Cortex of kidney (tissue), 1 donor: ENCODE measurements around the gene PACSIN3.

Experiments used
- DNase-seq: peaks from one replicate; lab custom pipeline; 2025; lab: John Stamatoyannopoulos, UW

Gene PACSIN3

DNA sequence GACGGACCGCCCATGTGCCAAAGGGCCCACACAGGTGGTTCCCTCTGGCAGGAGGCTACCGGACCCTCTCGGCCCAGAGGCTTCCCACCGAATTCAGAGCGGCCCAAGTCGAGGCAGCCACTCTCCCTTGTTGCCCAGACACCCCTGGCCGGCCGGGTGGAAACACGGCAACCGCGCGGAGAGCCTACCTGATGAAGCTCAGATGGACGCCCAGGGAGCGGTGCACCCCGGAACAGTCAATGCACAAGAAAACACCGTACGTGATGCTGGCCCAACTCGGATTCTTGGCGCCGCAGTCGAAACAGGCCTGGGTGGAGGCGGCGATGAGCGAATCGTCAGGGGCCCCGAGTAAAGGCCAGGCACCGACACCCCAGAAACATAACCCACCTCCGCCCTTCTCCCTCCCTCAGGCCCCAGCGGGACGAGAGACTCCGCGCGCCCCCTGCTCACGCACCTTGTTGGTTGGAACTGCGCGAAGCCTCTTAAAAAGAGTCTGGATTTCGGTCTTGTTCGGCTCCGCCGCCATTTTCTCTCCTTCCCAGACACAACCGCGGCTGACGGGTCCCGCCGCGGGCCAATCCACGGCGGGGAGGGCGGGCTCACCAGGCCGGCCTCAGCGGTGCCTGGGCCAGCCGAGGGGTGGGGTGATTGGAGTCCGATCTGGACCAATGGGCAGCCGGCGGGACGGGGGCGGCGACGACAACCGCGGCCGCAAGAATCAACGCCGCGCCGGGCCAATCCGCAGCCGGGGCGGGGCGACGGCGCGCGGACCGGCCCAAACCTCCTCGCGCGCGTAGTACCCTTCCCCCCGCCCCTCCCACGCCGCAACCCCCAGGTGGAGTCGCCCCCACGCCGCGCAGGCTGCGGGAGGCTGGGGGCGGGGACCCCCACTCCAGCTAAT, 9.7 kb downstream of the PACSIN3 start, which contains the start of gene ARFGAP2:
ARFGAP2 (minus strand) TSS at position 552 of the 901 bp plus-strand sequence; CDS start at position 526, 26 bp downstream.
- peak; percentile 82 for DNase-seq

DNA sequence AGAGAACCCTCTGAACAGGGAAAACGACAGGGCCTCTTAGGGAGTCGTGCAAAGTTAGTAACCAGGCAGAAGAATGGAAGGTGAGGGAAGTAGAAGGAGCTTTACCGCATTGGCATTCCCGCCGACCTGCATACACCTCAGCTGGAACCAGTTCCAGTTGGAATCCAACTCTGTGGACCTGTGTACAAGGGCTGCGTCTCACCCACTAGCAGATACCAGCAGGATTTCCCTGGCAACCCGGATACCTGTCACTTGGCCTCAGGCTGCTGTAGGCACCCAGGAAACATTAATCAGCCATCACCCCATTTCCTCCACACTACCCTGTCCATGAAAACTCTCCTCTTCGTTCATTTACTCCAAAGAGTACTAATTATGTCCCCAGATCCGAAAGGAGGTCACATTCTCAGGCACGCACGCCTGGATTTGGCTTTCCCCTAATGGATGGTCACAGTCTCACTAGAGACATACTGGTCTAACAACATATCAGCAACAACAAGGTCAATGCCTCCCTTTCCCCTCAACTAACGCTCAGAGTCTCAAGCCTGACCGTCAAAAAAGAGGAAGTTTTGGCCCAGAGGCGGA, 10.4 kb downstream of the PACSIN3 start:
- DNase-seq = no peak

DNA sequence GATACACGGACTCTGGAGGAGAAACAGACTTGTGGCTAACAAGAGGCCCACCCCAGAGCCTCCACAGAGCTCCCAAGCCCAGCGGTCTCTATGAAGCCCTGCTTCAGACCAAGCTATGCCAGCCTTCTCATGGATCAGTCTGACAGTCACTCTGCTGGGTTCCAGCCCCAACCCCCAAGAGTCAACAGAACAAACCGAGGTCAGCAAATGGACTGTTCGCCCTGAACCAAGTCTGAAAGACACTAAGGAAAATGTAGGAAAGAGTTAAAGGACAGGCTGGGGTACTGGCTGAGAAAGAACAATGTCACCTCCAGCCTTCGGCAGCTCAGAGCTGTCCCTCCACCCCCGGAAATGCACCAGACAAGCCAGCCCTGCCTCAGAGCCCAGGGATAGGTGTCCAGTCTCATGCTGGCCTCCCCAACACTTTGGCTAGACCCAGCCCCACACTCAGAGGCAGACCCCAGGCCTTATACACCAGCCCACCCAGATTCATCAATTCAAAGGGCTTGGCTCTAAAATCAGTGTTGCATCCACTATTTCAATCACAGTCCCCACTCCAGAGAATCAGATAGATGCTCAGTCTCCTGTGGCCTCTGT, 13.4 kb downstream of the PACSIN3 start:
- no peak for DNase-seq

DNA sequence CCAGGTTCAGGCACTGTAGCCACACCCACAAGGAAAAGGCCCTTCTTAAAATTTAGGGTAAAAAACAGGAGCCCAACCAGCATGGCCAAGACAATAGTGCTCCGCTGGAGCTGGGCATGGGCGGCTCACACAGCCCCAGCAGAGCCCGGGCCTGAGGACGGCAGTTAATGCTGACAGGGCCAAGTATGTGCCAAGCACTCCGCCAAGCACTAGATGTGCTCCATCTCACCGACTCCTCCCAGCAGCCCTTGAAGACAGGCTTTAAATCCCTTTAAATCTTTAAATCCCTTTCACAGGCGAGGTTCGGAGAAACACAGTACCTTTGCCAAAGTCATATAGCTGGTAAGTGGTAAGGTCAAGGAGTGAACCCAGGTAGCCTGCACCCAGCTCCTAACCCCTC, 14.4 kb downstream of the PACSIN3 start:
- no peak for DNase-seq

DNA sequence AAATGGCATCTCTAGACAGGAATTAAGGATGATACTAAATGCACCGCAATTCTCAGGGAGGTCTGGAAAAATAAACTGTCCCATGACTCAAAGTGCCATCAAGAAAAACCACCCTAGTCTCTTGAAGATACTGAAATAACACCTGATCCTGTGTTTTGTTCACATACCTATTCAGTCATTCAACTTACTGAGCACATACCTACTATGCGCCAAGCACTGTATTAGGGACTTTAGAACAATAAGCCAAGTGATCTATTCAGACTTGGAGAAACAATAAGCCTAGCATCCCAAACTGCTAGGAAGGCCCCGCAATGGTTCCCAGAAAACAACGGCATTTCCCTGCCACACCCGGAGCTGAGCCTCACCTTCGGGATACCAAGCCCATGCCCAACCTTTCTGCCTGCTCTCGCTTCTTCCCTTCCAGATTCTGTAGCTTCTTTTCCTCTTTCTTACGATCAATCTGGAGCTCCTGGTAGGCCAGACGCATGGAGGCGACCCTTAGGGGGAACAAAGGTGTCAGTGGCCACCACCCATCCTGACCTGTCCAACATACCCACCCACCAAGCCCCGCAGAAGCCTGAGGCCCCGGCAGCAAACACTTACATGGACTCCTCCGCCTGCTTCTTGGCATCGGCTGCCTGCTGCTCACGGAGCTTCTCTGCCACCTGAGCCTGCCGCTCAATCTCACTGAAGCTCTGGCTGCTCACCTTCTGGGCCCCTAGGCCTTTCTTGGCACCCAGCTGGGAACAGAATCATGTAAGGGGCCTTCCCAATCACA, 15.0 kb downstream of the PACSIN3 start:
- no peak for DNase-seq

DNA sequence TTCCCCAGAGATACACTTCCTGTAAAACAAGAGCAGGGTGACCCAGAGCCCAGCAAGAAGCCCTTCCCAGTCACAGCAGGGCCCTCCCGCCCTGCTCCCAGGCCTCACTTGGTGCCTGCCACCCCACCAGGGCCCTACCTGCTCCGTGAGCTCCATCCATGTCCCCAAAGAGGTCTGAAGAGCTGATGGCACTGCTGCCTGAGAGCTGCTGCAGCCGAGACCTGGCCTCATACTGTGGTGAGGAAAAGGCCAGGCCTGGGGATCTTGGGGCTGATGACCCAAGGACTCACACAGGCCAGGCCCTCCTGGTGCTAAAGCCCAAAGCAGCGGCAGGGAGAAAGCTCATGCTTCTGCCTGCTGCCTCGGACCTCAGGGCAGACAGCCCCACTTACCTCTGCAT, 19.9 kb downstream of the PACSIN3 start:
- no peak for DNase-seq

DNA sequence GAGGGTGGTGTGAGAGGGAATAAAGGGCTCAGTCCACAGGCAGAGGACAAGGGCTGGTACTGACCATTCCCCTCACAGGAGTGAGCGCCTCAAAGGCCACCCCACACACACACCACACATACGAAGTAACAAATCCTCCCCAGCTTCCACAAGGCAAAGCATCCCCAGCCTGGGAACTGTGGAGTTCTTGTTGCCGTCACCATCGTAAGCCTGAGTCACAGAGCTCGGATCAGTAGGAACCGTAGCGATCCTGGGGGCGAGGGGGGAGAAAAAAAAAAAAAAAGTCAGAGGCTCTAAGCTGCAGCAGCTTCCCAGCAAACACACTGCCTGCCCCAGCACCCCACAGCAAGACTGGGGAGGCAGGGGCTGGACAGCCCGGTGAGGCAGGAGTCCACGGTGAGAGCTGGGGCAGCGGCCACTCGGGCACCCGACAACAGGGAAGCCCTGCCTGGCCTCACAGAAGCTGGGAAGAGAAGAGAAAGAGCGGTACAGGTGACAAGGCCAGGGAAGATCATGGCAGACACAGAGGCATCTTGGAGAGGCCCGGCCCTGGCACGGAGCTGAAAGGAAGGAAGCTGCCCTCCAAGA, 20.9 kb downstream of the PACSIN3 start:
- DNase-seq = no peak

DNA sequence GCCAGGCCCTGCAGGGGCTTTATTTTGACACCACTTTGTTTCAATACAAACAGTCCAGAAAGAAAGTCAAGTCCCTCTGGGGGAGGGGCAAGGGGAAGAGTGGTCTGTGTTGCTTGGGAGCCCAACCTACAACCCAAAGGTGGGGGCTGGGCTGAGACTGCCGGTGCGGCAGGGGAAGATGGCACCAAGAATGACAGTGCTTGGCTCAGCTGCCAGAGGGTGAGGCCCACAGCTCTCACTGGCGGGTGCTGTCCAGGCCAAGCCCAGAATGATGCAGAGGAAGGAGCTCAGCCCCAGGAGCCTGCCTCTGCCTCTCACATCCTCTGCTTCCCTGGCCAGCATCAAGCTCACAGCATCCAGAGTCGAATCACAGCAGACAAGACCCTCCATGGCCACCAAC, 21.9 kb downstream of the PACSIN3 start:
- DNase-seq = no peak

DNA sequence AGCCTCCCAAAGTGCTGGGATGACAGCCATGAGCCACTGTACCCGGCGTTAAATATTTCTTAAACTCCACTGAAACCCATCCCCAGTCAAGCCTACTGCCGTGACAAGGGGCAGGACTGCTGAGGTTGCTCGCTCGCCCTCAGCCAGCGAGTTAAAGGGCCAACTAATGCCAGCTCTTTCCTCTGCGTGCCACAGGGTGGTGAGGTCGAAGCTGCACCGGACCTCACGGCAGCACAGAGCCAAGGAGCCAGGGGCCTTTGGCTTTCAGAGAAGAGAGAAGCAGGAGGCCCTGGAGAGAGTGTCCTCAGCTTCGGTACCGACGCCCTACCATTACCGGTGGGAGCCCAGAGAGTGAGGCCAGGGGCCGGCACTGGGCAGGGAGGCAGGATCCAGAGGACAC, 22.3 kb downstream of the PACSIN3 start:
- DNase-seq = no peak

DNA sequence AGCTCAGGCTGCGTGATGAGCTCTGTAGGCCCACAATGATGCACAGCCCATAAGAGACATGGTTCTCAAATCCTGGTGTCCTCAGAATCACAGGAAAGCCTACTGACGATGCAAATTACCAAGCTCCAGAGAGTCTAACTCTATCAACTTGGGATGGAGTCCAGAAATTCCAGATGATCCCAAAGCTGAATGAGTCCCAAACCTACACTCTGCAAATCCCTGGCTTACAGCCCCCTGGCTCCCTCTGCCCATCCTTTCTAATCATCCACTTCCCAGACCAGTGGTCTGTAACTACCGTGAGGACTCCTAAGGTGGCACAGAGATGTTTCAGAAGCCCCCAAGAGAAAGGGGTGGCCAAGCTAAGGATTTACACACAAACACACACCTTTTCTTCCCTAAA, 23.0 kb downstream of the PACSIN3 start:
- DNase-seq = no peak

DNA sequence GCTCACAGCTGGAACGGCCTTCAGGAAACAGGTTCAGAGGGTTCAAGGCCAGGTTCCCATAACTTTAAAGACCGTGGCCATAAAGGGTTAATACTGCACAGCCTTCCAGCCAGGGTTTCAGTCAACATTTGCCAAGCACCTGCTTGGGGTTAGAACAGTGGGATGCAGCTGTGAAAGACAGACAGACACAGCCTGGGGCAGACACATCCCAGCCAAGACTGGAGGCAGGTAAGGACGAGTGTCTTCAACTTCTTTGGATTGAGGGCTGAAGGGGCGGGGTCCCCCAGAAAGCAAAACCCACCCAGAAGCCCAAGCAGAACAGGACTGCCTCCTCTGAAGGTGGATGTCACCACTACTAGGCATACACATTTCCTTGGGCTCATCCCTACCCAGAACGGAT, 23.8 kb downstream of the PACSIN3 start:
- DNase-seq = no peak

DNA sequence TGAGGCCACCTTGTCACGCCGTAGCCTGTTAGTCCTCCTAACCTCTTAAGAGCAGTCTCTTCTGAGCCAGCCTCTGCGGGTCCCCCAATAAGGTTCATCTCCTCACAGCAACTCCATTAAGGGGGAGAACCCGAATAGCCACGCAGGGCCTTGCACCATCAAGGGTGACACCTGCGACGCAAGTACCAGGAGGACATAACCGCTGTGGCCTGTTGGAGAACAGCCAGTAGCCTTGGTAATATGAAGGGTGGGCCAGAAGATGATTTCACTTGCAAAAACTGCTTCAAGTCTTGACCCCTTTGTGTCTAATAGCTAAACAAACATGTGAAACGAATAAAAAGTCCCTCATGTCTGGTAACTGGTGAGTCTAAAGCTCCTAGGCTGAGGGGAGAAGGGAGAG, 24.3 kb downstream of the PACSIN3 start:
- DNase-seq = no peak

DNA sequence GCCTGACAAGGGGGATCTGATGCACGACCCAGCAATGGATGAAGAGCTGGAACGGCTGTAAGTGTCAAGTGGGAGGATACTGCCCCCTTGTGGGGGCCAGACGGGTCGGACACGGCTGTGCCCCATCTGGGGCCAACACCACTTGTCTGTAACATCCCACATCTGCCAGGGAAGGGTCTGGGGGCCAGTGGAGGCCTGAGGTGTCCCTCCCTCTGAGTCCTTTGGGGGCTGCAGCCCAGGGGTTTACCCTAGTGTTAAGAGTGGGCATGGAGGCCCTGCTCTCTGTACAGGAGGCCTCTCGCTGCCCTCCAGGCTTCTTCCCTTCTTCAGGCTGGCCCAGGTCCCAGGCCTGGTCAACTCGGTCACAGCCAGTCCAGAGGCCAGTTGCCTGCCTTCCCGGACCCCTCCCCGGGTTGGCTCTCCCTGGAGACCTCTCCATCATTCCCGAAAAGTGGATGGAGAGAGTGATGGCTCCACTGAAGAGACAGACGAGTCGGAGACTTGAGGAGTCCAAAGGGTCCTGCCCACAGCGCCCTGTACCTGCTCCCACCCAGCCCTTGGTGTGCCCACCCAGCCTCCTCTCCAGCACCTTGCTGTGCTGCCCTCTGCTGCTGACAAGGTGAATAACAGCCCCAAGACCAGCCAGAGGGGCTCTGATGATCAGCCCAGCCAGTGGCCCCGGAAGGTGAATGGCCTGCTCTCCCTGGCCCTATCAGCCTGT, 24.9 kb downstream of the PACSIN3 start:
- DNase-seq = no peak

DNA sequence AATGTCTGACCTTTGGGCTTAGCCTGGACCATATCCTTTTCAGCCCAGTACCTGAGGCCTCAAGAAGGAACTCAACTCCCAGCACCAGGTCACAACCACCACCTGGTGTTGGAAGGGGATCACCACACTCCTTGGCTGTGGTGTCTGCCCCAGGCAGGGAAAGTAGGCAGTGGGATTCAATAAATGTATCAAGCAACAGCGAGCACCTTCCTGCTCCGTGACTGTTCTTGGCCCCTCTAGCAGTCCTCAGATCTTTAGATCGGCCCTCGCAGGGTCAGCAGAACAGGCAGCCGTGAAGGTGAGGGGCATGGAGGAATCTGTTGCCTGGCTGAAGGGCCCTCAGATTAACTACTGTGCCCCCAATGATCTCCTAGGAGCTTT, 25.5 kb downstream of the PACSIN3 start:
- DNase-seq = no peak

DNA sequence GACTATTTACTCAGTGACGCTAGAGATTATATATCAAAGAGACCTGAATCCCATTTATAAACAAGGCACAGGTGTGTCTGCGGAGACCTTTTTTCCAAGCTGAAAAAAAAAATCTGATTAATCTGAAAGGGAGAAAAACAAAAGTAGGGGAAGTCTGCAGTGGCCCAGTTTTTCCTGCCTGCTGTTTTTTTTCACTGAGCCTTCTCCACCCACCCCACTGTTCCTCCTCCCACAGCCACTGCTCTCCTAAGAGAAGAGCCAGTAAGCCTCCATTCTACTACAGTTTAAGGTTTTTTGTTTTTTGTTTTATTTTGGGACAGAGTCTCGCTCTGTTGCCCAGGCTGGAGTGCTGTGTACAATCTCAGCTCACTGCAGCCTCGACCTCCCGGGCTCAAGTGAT, 28.0 kb downstream of the PACSIN3 start:
- no peak for DNase-seq

DNA sequence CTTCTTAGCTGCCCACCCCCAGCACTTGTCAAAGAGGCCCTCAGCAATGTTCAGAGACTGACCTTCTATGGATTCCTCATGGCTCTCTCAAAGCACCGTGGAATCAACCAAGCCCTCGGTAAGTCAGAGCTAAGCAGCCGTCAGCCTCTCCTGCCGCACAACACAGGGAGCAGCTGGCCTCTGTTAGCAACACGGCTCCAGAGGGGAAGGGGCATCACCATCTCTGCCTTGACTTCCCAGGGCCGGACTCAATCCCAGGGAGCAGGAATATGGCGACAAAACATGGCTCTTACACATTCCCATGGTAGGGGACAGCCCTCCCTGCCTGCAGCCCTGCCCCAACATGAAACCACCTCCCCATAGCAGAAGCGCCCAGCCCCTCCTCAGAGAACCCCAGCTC, 28.4 kb downstream of the PACSIN3 start:
- DNase-seq = no peak

DNA sequence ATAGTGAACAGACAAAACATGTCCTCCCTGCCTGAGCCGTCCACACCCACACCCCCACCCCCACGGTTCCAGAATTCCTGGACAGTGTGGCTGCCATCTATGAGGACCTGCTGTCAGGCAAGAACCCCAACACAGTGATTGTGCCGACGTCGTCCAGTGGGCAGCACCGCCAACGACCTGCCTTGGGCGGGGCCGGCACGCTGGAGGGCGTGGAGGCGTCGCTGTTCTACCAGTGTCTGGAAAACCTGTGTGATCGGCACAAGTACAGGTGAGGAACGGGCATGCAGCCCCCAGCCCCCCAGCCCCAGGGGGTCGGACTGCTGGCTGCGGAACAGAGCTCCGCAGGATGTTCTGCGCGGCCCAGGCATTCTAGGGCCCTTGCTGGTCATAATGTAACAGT, 29.3 kb downstream of the PACSIN3 start:
- DNase-seq = no peak

DNA sequence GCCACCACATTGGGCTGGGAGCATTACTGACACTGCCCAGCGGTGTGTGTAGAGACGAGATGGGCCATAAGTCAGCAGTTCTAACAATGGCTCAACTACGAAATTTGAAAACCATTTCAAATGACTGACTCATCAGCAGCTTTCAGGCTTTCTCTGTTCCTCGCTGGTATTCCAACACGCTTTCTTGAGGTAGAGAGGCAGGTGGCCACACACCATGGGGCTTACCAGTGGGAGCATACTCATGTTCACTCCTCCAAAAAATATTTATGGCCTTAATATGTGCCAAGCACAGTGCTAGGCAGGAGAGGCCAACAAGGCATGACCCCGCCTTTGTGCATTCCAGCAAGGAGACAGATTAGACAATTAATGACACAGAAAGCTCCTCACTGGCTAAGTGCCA, 29.9 kb downstream of the PACSIN3 start:
- DNase-seq = no peak

DNA sequence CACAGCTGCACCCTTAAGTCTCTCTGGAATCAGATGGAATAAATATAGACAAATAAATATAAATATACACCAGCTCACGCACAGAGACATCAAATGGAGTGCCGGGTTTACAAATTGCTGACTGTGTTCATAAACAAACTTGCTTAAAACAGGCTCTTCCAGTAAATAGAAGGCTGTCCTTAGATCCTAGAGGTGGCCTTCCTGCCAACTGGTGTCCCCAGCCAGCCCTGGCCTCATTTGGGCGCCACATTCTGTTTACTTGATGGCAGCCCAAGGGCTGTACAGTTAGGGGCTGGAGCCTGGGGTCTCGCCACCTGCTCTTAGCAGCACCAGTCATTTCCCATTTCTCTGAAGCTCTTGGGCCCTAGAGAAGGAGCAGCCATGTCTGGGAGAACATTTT, 30.4 kb downstream of the PACSIN3 start:
- no peak for DNase-seq

DNA sequence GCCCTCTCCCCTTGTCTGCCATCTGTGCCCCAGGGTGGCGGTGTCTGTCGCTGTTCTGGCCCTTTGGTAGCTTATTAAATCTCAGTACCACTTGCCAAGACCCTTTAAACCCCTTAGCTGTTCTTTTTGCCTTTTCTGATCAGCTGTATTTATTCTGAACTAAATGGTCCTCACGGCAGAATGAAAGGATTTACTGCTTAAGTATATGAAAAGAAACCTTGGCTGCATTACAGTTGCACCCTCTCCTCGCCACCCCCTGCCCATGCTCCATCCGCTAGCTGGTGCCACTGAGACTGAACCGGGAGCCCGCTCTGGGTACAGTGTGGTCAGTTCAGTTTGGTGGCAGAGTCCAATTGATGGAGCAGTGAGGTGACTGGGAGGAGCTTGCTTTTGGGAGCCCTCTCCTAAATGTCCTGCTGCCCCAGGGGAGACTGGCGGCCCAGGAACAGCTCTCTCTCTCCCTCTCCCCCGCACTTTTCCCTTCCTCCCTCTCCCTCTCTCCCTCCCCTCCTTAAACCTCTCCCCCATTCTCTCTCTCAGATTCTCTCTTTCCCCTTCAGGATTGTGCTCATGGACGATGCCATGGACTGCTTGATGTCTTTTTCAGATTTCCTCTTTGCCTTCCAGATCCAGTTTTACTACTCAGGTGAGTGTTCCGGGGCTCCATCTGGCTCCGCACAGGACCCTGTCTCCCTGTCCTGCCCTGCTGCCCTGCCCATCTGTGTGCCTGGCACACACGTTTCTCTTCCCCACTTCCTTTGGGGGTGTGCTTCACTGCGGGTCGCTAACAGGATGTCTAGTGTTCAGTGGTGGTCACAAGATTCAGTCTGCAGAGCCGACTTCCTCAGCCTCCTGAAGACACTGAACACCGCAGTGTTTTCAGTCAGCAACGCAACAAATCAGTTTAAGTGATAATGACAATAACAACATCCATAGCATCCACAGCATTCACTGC, 31.3 kb downstream of the PACSIN3 start:
- no peak for DNase-seq
